ENCODE measurements around the gene ASB13.

ASB13 gene, protein sequence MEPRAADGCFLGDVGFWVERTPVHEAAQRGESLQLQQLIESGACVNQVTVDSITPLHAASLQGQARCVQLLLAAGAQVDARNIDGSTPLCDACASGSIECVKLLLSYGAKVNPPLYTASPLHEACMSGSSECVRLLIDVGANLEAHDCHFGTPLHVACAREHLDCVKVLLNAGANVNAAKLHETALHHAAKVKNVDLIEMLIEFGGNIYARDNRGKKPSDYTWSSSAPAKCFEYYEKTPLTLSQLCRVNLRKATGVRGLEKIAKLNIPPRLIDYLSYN

DNA sequence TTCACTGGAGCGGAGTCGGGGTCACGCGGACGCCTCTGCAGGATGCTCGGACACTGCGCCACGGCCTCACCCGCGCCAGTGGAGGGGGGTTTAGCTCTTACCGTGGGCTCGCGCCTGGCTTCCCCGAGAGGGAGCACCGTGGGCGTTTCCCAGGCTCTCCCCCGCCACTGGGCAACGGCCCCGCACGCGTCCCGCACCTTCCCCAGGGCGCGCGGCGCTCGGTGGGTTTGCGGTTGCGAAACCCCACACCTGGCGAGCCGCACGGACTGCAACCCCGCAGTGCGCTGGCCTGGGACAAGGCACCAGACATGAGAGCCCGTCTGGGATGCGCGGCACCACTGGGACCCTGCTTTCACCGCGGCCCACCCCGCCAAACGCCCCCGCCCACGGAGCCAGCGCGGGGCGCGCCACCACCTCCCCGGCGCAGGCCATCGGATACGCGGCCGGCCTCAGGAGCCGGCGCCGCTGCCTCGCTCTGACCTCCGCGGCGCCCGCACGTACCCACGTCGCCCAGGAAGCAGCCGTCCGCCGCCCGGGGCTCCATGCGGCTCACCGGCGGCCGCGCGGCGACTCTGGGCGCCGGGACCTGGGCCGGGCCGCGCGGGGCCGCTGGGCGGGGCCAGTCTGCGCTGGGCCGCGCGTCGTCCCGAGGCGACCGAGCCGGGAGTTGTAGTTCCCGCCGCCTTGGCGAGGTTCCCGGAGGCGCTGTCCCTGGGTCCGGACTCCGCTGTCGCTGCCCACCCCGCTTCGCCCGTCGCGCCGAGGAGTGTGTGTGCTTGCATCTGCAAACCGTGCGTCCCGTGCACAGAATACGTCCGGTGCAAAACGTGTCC lies at the start of gene ASB13:
Gene ASB13 (minus strand): TSS at position 588 of the 833 bp plus-strand sequence. CDS start 44 bp downstream, at position 544.
- H3K4me3 ChIP-seq (ENCODE audit: low read depth, low read length): peak within 1 kb of the TSS; percentile 89
- no peak for DNase-seq
- no peaks in the 10 kb centered on the region for H3K27me3 ChIP-seq (replicated peaks)
- H3K27ac ChIP-seq: no peak within 1 kb of the TSS
- TF ChIP-seq, protein P1, sequence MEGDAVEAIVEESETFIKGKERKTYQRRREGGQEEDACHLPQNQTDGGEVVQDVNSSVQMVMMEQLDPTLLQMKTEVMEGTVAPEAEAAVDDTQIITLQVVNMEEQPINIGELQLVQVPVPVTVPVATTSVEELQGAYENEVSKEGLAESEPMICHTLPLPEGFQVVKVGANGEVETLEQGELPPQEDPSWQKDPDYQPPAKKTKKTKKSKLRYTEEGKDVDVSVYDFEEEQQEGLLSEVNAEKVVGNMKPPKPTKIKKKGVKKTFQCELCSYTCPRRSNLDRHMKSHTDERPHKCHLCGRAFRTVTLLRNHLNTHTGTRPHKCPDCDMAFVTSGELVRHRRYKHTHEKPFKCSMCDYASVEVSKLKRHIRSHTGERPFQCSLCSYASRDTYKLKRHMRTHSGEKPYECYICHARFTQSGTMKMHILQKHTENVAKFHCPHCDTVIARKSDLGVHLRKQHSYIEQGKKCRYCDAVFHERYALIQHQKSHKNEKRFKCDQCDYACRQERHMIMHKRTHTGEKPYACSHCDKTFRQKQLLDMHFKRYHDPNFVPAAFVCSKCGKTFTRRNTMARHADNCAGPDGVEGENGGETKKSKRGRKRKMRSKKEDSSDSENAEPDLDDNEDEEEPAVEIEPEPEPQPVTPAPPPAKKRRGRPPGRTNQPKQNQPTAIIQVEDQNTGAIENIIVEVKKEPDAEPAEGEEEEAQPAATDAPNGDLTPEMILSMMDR (IDR thresholded peaks at IDR 0.05; ENCODE audit: low read depth, low read length, missing control alignments): no peak
- no peaks in the 10 kb centered on the region for H3K36me3 ChIP-seq (replicated peaks)
- in situ Hi-C loops (cut with HindIII; ENCODE audit: low pct_ligation_motif_present, low sequenced_read_pairs): no loop called here

DNA sequence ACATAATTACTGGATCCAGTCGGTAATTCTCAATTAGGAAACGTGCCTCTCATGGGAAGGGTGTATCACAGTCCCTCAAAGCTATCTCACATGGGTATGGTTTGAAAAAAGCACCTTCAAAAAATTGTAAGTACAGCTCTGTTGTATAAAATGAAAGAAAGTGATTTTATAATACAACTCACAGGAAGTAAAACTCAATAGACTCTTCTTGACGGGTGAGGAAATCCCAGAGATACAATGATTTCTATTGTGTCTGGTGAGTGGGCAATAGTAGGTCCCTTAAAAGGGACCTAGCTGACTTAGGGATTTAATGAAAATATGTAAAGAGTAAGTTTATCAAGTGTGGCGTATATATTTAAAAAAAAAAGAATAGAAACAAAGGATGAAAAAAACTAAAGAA lies 45.2 kb upstream of the ASB13 start:
- Histone ChIP-seq H3K27ac (no peak overlapping the region), H3K27me3 (replicated peaks) (no peaks in the 10 kb centered on the region), H3K4me3 (ENCODE audit: low read depth, low read length) (no peak overlapping the region), H3K36me3 (replicated peaks) (no peaks in the 10 kb centered on the region)
- TF ChIP-seq, protein P1 (IDR thresholded peaks at IDR 0.05; ENCODE audit: low read depth, low read length, missing control alignments): no peak
- DNase-seq: no peak
- in situ Hi-C loops (cut with HindIII; ENCODE audit: low pct_ligation_motif_present, low sequenced_read_pairs): no loop called here

DNA sequence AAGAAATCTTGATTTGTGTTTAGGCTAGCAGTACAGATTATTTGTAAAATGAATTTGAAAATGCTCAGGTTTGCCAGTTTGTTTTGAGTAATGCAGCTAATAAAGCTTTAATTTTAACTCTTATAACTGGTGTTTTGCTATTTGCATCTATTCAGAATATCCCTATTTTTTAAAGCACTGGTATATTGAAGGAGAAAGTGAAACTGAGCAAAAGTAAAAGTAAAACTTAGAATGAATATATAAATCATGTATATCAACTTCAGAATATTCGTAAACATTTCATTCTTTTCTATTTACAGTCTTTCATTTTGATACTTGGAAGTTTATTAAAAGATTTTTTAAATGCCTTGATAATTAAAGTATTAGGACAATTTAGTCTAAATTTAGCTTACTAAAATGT lies 44.5 kb upstream of the ASB13 start:
- in situ Hi-C loops (cut with HindIII; ENCODE audit: low pct_ligation_motif_present, low sequenced_read_pairs): no loop called here
- H3K27me3 ChIP-seq (replicated peaks): no peaks in the 10 kb centered on the region
- TF ChIP-seq, protein P1 (IDR thresholded peaks at IDR 0.05; ENCODE audit: low read depth, low read length, missing control alignments): no peak
- no peaks in the 10 kb centered on the region for H3K36me3 ChIP-seq (replicated peaks)
- no peak overlapping the region for H3K4me3 ChIP-seq (ENCODE audit: low read depth, low read length)
- no peak overlapping the region for H3K27ac ChIP-seq
- DNase-seq: no peak

DNA sequence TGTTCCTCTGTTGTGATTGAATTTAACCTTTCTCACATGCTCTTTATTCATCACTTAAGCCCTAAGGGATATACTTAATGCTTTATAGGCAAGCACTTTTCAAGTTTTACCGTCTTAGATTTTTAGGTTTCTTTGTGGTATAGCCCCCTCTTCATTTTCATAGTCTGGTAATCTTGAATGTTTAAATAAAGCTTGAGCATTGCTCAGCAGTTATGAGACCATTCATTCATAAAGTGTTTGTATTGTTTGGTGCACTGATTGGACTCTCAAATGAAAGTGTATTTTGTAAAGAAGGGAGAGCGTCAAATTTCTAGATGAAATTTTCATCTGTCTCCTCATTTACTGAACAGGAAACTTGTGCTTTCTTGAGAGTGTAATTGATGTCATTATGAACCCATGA lies 43.5 kb upstream of the ASB13 start:
- Histone ChIP-seq H3K36me3 (replicated peaks) (no peaks in the 10 kb centered on the region), H3K27ac (no peak overlapping the region), H3K27me3 (replicated peaks) (no peaks in the 10 kb centered on the region), H3K4me3 (ENCODE audit: low read depth, low read length) (no peak overlapping the region)
- in situ Hi-C loops (cut with HindIII; ENCODE audit: low pct_ligation_motif_present, low sequenced_read_pairs): no loop called here
- TF ChIP-seq, protein P1 (IDR thresholded peaks at IDR 0.05; ENCODE audit: low read depth, low read length, missing control alignments): no peak
- no peak for DNase-seq

DNA sequence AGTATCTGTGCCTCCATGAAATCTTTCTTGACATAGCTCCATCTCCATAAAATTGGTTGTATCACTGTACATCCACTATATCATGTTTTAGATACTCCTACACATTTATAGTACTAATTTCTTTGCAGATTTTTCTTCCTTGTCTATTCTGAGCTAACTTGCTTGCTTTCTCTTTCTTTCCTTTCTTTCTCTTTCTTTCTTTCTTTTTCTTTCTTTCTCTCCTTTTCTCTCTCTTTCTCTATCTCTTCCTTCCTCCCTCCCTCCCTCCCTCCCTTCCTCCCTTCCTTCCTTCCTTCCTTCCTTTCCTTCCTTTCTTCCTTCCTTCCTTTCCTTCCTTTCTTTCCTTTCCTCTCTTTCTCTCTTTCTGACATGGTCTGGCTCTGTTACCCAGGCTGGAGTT lies 42.0 kb upstream of the ASB13 start:
- in situ Hi-C loops (cut with HindIII; ENCODE audit: low pct_ligation_motif_present, low sequenced_read_pairs): no loop called here
- Histone ChIP-seq H3K27me3 (replicated peaks) (no peaks in the 10 kb centered on the region), H3K27ac (no peak overlapping the region), H3K36me3 (replicated peaks) (no peaks in the 10 kb centered on the region), H3K4me3 (ENCODE audit: low read depth, low read length) (no peak overlapping the region)
- TF ChIP-seq, protein P1 (IDR thresholded peaks at IDR 0.05; ENCODE audit: low read depth, low read length, missing control alignments): no peak
- DNase-seq: no peak
